ENCODE data around the gene RAB35. TPM values are rescaled to one million over a fixed set of nuclear protein-coding genes. Genes with fewer than 3 reads are reported as not detected.
"Not testable (repeated sequence)": the region's sequence is repeated elsewhere in the genome, so short reads cannot be mapped to it uniquely, and the experiment has no call there.

The RAB35 gene
- total RNA-seq, 1 donor from 2014 or later = 23.6 TPM

DNA sequence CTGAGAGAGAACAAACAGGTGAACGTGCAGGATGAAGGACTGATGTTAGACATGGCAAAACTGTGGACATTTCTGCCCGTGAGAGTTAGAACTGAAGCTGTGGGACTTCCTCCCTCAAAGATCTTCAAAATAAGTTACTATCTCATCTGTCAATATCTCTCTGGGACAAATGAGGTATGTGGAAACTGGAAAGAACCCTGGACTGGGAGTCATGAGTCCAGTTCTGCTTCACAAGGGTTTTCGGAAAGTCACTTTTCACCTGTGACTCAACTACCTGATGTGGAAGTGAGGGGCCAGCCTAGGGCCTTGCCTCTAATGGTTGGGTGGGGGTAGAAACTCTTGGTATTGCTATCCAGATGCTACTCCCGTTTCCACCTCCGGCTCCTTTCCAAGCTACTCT is 47.3 kb downstream of the RAB35 start:
- DNase-seq (no peak), ATAC-seq (ENCODE audit: poor library complexity) (no peak)
- intact Hi-C loops (cut with DNase I) = no loop called here

DNA sequence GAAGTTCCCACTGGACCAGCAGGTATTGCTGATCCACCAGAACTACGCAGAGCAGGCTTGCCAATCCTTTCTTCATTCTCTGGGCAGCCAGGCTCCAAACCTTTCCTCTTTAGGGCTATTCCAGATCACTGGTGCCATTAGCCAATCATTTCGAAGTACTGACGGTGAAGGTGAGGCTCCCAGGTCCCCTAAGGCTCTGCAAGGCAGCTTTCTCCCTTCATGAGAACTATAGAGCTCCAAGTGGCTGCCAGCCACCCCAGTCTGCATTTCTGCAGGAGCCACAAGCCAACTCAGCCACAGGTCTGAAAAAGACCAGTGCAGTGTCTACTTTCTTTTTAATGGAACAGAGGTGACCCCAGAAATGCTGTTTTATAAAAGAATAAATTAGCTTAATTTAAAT is 48.7 kb downstream of the RAB35 start:
- ATAC-seq (ENCODE audit: poor library complexity) (peak; percentile 28), DNase-seq (no peak)
- intact Hi-C loops (cut with DNase I) = no loop called here

DNA sequence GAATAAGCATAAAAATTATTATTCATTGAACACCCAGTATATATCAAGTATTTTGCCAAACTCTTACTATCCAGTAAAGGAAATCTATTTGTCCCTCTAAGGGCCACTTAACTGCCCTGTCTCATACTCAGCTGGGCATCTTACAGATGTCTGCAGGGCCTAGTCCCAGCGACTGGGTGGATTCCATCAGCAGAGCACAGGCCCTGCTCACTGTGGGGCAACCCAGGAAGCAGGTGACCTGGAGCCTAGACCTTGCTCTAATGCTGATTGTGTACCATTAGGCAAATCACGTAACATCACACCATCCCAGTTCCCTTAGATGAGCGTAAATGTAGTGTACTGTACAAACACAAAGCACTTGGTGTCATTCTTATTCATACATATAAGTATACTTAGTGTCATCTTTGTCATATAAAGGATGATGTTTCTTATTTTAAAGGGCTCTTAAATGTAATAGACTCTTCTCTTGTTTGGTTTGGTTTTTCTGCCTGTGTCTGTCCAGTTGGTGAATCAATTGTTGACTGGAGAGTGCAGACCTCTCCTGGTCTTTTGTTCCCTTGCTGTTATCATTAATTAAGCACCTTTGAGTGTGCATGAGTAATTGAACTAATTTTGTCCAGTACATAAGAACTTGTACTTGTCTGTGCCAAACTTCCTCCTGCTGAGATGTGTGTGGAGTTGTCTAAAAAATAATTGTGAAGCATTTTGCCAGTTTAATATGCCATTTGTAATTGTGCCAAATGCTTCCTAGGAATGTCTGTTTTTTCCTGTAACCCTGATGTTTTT is 49.3 kb downstream of the RAB35 start:
- ATAC-seq (ENCODE audit: poor library complexity) (peak; percentile 74), DNase-seq (no peak)
- intact Hi-C loops (cut with DNase I) = no loop called here

DNA sequence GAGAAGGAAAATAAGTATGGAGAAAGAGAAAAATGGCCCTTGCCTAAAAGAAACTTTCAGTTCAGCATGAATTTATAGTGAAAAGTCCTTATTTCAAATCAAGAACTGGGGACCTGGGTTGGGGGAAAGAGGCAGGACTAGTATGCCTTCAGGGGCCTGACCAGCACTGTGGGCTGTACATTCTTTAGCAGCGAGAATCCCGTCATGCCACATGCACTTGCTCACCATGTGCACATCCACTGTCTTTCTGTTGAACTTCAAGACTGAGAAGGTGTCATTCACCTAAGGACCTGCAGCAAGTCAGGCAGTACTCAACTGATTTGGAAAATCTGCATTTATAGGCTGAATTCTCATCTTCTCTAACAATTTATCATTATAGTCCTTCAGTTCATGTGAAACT is 50.2 kb downstream of the RAB35 start:
- DNase-seq (no peak), ATAC-seq (ENCODE audit: poor library complexity) (no peak)
- intact Hi-C loops (cut with DNase I) = no loop called here

DNA sequence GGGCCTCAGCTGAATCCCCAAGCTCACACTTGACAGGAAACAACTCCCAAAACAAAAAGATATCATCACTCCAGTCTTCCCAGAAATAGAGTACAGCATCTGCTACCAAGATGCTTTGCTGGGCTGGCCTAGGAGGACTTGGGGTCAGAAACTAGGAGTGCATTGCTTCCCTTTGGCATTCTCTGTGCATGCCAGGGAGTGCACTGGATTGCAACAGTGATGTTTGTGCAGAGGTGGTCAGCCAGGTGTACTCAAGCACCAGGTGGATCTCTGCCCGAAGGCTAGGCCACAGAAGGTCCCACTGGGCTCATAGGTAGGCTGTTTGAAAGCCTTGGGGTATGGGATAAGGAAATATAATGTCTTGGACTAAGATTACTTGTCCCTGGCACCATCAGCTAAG is 51.1 kb downstream of the RAB35 start:
- DNase-seq = no peak
- no peak for ATAC-seq (ENCODE audit: poor library complexity)
- intact Hi-C loops (cut with DNase I) = no loop called here

DNA sequence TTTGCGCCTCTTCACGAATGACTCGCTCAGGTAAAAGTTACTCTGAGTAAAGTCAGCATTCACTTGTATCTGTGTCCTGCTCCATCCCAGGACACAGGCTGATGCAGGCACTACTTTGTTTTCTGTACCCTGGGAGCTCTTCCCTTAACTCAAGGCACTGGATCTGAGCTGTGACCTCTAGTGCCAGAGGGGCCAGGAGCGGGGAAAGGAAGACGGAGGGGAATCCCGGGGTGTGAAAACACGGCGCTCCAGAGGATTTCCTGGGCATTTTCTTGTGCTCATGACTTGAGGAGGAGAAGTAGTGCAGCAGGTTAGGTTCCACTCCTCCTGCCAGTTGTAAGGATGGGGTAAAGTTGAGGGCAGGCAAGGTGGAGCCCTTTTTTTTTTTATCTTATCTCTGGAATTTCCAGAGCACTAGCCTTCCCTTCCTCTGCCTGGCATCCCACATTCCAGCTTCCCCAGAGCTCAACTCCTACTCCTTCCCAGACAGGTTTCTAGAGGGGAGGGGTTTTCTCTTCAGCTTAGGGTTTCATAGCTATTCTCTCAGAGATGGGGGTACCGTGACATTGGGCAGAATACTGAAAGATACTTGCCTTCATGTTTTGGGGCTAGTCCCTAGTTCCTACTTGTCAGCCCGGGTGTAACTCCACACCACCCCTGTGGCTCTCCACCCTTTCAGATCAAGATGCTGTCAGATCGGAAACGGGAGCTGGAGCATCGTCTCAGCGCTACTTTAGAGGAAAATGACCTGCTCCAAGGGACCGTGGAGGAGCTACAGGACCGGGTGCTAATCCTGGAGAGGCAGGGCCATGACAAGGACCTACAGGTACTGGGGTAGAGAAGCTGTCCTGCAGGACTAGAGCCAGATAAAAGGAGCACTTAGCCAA is 52.3 kb downstream of the RAB35 start:
- intact Hi-C loops (cut with DNase I) = no loop called here
- ATAC-seq (ENCODE audit: poor library complexity) (no peak), DNase-seq (no peak)

DNA sequence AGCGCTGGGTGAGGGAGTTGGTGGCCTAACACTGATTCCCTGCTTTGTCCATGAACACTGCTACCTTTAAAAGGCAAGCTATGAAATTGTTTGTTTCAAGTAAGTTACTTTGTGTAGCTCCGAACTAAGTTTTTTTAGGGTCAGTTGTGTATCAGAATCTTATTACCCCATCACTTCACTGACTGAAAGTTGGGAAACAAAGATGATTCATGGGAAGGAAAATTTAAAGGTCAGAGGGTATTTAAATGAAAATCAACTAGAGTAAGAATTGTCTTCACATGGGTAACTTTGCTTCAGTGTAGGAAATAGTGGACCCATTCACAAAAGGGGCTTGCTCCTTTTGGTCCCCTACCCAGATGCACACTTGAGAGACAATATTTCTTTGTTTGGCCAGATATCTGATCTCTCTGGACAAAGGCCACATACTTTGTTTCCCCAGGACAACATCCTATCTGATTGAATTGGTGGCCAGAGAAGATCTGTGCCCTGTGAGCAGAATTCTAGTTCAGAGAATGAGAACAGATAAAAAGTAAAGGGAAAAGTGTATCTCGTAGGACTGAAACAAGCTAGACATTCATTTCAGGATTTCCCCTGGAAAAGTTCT is 53.5 kb downstream of the RAB35 start:
- ATAC-seq (ENCODE audit: poor library complexity) (no peak), DNase-seq (no peak)
- intact Hi-C loops (cut with DNase I) = no loop called here

DNA sequence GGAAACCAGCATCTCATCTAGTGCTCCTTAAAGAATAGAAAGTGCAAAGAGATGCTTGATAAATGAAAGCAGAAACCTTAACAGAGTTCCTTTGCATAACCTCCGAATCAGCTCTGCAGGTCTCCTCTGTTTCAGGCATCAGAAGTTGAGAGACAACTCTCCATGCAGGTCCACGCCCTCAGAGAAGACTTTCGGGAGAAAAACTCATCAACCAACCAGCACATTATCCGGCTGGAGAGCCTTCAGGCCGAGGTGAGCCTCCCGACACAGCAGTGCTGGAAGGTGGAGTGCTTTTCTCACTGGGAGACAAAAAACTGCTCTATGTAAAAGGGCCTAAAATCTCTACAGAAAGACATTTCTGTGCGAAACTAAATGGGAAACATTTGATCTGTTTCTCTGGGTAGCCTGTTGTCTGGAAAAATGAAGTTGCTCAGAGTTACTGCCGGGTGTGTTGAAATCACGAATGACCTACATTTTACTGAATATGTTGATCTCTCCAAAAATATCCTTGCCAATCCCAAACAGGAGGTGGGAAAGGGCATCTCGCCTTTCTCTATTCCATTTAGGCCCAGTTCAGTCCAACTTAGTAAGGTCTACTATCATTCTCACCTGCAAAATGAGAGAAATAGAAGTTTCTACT is 54.9 kb downstream of the RAB35 start:
- intact Hi-C loops (cut with DNase I) = no loop called here
- DNase-seq = no peak
- ATAC-seq (ENCODE audit: poor library complexity) = no peak

DNA sequence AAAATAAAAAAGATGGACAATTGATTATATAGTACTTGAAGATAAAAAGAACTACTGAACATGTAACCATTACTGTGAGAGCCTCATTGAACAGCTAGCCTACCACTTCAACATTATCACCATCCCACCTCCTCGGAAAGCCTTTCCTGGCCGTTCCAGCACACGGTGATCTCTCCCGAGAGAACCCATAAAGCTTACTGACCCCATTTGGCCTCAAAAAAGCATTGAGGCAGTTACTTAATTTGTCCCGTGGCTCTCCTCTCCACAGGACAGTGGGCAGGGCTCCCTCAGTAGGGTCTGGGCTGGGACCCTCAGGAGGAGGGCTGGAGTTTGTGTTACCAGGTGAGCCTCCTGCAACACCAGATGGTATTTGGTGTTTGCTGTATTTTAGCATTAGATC is 55.8 kb downstream of the RAB35 start:
- DNase-seq (no peak), ATAC-seq (ENCODE audit: poor library complexity) (no peak)
- intact Hi-C loops (cut with DNase I) = no loop called here

DNA sequence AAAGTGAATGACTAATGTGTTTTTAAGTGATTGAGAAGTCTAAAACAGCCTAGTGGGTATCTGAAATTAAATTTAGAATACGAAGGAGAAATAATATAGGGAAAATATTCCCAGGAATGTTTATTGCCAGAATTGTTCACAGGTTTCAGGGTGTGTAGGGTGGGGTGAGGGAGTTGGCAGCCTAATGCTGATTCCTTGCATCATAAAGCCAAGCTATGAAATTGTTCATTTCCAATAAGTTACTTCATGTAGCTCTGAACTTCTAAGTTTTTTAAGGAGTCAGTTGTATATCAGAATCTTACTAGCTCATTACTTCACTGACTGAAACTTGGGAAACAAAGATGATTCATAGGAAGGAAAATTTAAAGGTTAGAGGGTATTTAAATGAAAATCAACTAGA is 56.4 kb downstream of the RAB35 start:
- intact Hi-C loops (cut with DNase I) = no loop called here
- DNase-seq = no peak
- no peak for ATAC-seq (ENCODE audit: poor library complexity)

DNA sequence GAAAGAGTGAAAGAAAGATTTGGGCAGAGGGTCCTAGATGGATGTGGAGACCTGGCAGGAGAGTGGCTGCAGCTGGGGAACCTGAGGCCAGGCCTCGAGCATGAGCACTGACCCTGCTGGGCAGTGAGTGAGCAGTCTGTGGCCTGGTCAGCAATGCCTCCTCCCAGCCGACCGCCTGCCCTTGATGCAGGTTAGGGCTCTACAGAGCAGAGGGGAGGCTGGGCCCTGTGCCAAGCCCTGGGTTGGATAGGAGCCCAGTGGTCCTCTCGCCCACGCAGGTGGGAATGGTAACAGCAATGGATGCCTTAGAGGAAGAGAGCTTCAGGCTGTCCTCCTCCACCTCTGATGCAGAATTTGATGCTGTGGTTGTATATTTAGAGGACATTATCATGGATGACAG is 59.8 kb downstream of the RAB35 start:
- no peak for ATAC-seq (ENCODE audit: poor library complexity)
- no peak for DNase-seq
- intact Hi-C loops (cut with DNase I) = no loop called here

DNA sequence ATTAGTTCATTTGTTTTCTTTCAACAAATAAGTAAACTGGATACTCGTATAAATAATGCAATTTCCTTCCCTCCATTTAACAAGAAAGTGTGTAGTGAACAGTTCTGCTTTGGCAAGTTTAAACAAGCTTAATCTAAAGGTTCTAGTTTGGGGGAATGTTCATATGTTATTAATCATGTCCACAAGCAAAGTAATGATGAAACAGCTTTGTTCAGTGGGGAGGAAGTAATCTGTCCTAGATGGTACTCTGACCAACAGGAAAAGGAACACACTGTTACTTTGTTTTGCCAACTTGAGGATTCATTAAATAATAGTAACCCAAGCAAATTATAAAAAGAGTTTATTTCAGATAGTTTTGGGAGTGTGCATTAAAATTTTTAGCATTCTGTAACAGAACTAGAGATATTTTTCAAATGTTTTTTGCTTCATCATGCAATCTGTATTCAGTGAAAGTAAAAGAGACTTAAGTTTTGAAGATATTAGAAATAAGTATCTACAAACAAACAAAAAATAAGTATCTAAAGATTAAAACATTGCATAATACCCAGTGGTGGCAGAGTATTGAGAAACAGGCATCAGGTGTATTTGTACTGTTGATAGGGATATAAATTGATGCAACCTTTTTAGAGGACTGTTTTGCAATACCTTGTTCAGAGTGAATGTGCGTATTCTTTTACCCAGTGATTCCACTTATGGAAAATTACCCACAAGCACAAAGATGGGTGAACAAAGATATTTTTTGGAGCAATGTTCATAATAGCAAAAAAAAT is 61.1 kb downstream of the RAB35 start:
- DNase-seq (no peak), ATAC-seq (ENCODE audit: poor library complexity) (no peak)
- intact Hi-C loops (cut with DNase I) = no loop called here

DNA sequence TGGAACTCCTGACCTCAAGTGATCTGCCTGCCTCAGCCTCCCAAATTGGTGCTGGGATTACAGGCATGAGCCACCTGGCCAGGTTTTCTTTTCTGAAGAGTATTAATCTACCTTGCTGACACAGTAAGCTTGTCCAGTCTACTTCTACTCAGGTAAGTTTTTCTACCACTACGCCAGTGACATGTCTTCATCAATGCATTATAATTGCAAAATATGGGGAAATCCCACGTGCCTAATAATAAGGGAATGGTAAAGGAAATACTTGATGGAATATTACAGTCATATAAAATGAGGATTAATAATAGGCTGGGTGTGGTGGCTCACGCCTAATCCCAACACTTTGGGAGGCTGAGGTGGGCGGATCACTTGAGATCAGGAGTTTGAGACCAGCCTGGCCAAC is 62.3 kb downstream of the RAB35 start:
- DNase-seq (no peak), ATAC-seq (ENCODE audit: poor library complexity) (no peak)
- intact Hi-C loops (cut with DNase I) = no loop called here

DNA sequence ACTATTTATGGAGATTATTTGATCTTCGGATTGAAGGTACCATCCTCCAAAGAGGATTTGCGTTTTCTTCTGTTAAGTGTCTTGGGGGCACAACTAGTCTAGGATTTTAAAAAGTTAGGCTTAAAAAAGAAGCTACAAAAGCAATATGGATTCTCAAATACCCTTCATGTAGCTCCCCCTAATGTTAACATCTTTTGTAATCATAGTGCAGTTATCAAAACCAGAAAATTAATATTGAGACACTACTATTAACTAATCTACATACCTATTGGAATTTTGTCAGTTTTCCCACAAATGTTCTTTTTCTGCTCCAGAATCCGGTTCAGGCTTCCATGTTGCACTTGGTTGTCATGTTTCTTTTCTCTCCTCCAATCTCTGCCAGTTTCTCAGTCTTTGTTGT is 65.0 kb downstream of the RAB35 start:
- ATAC-seq (ENCODE audit: poor library complexity) (no peak), DNase-seq (no peak)
- intact Hi-C loops (cut with DNase I) = no loop called here

DNA sequence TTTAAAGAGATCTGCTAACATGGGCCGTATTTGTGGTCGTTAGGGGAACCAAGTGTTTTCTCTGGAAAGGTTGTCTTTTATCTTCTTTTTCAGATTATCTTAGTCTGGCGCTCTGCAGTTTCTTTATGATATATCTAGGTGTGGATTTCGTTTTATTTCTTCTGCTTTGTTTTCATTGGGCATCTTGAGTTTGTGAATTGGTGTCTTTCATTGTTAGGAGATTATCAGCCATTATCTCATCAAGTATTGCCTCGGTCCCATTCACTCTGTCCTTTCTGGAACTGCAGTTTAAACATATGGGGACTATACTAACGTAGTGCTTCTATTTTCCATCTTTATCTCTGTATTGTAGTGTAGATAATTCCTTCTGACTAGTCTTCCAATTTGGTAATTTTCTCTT is 67.1 kb downstream of the RAB35 start:
- intact Hi-C loops (cut with DNase I) = no loop called here
- ATAC-seq (ENCODE audit: poor library complexity) (no peak), DNase-seq (no peak)

DNA sequence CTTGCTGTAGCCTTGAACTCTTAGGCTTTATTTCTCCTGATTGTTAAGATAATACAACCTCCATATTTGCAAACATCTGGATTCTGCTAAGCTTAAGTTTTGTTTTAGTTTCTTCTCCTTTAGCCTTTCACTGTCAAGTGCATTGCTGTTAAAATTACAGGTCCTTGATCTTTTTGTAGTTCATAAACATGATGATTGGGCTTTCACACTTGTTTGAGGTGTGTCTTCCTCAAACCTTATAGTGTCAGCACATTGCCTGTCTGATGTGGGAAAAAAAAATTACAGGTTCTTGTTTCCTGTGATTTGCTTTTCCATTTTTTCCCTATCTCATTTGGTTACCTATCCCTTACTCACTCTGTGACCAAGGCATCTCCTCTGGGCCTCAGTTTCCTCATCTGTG is 68.3 kb downstream of the RAB35 start:
- DNase-seq (no peak), ATAC-seq (ENCODE audit: poor library complexity) (no peak)
- intact Hi-C loops (cut with DNase I) = no loop called here

DNA sequence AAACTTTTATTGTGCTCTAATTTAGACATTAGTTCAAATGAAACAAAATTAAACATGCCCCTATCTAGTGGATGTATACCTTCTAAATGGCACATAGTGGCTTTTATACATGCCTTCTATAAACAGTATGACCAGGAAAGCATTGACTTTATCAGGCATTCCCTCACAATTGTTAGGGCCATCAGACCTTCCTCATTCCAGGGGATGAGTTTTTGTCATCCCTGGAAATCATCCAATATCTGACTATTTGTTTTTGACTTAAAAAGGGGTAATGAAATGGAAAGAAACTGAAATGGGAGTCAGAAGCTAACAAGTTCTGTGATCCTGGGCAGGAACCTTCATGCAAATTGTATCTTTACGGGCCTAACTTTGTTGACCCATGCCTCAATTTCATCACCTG is 69.5 kb downstream of the RAB35 start:
- intact Hi-C loops (cut with DNase I) = no loop called here
- no peak for ATAC-seq (ENCODE audit: poor library complexity)
- DNase-seq = no peak

DNA sequence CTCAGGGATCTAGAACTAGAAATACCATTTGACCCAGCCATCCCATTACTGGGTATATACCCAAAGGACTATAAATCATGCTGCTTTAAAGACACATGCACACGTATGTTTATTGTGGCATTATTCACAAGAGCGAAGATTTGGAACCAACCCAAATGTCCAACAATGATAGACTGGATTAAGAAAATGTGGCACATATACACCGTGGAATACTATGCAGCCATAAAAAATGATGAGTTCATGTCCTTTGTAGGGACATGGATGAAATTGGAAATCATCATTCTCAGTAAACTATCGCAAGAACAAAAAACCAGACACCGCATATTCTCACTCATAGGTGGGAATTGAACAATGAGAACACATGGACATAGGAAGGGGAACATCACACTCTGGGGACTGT is 71.2 kb downstream of the RAB35 start:
- intact Hi-C loops (cut with DNase I); ATAC-seq (ENCODE audit: poor library complexity); DNase-seq: not testable (repeated sequence)

Measured in Right ventricle myocardium superior (tissue), 1 donor.